Measurements from ENCODE around the gene OLA1. TPM values are rescaled to one million over a fixed set of nuclear protein-coding genes. Genes with fewer than 3 reads are reported as not detected.

OLA1 gene
- total and polyA plus RNA-seq, 2 of the 4 experiments (the other 2 are of a cell fraction) = 54.7 to 71.2 TPM

DNA sequence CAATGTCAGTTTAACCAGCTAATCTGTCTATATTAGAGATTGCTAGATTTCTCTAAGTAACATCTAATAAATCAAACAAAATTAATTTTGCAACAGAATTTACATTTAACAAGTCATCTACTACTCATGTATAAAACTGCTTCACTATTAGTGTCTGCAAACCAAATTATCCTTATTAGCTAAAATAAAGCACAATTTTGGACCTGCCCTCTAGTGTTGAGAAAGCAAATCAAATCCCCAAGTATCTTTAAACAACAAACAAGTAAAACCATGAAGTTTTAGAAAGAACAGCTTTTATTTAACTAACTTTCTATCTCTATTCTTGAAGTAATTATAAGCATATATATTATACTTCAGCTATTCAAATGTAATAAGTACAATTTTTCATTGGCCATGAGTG is 170.1 kb downstream of the OLA1 start:
- H3K4me3 ChIP-seq (ENCODE audit: insufficient read depth, low read depth, low read length) = no peak overlapping the region

More for the DNA sequence above, 170.1 kb downstream of the OLA1 start:
- Histone ChIP-seq H4K5ac (ENCODE audit: low read depth, low read length) (no peak overlapping the region), H3K4ac (ENCODE audit: low read depth, low read length) (no peak overlapping the region), H2AK5ac (ENCODE audit: low read depth, low read length) (no peak overlapping the region), H3K4me2 (ENCODE audit: low read depth, low read length) (no peak overlapping the region), H2BK120ac (ENCODE audit: low read depth, low read length) (no peak overlapping the region), H3K18ac (ENCODE audit: low read depth, low read length) (no peak overlapping the region), H3K79me1 (ENCODE audit: low read depth in 1 of 2, low read length in 2 of 2) (no peaks in the 10 kb centered on the region; a peak in 1 of 4 replicates), H2AFZ (replicated peaks; ENCODE audit: low read length, poor library complexity) (no peak overlapping the region), H3K27me3 (ENCODE audit: control insufficient read depth, insufficient read depth, low read length) (no peaks in the 10 kb centered on the region), H3K36me3 (ENCODE audit: control insufficient read depth, insufficient read depth, low read length) (peaks cover 5% of the 10 kb centered on the region), H4K20me1 (ENCODE audit: insufficient read depth, low read length) (no peaks in the 10 kb centered on the region), H3K56ac (ENCODE audit: extremely low read depth, insufficient read depth, low read length) (no peak overlapping the region), H3K9me3 (ENCODE audit: control insufficient read depth, insufficient read depth, low read length) (no peaks in the 10 kb centered on the region), H2BK5ac (ENCODE audit: low read depth, low read length, poor library complexity, severe bottlenecking) (no peak overlapping the region), H3K9me1 (ENCODE audit: insufficient read depth, low read length) (peaks cover 3% of the 10 kb centered on the region), H2BK20ac (ENCODE audit: low read depth, low read length) (no peak overlapping the region), H4K91ac (ENCODE audit: insufficient read depth, low read depth, low read length) (no peak overlapping the region), H3K4me1 (ENCODE audit: control insufficient read depth, insufficient read depth, low read length) (no peaks in the 10 kb centered on the region), H4K8ac (ENCODE audit: low read depth in 2 of 2, low read length in 2 of 2) (no peak overlapping the region), H3K14ac (replicated peaks; ENCODE audit: low read depth, low read length) (no peak overlapping the region), H3K9ac (ENCODE audit: low read depth, low read length) (no peak overlapping the region), H2BK15ac (ENCODE audit: low read depth, low read length) (no peak overlapping the region), H3K27ac (ENCODE audit: insufficient read depth, low read length) (no peak overlapping the region), H3K23ac (ENCODE audit: low read depth, low read length) (no peak overlapping the region), H2AK9ac (replicated peaks; ENCODE audit: low read depth, low read length, poor library complexity) (no peak overlapping the region)
- TF ChIP-seq RAD21 (IDR thresholded peaks at IDR 0.05; ENCODE audit: low read length) = peak; percentile 44
- no peak for TF ChIP-seq POLR2A (IDR thresholded peaks at IDR 0.05; ENCODE audit: low read depth, low read length)
- no peak for TF ChIP-seq MAFK (IDR thresholded peaks at IDR 0.05; ENCODE audit: low read depth, low read length)
- peak; percentile 49 for TF ChIP-seq SMC3 (IDR thresholded peaks at IDR 0.05; ENCODE audit: low read depth, low read length)
- peak; percentile 47 for TF ChIP-seq CTCF (conservative IDR thresholded peaks at IDR 0.05; ENCODE audit: low read depth, low read length)
- DNase-seq (peak; percentile 12), ATAC-seq (ENCODE audit: low read depth) (no peak)
- dilution Hi-C loops (cut with HindIII; ENCODE audit: low sequenced_read_pairs, unreplicated experiment) = no loop called here
- BruUV-seq (replicated peaks) = no TSS peak
- in situ Hi-C loops (cut with MboI; ENCODE audit: low sequenced_read_pairs) = no loop called here
- POLR2A ChIA-PET (ENCODE audit: unreplicated experiment) = no interaction called here
- CTCF ChIA-PET = interaction anchor here (0.6 to 1.0 kb wide), 5 partner anchors 10 to 473 kb away, joined by 3 to 4 read pairs (median 3); no protein-coding TSS in a partner anchor
- intact Hi-C loops (cut with micrococcal nuclease) = no loop called here

All from IMR-90 (cell line).